Measurements from ENCODE around the gene SMIM5.
"Not testable (repeated sequence)": the region's sequence is repeated elsewhere in the genome, so short reads cannot be mapped to it uniquely, and the experiment has no call there.

SMIM5 gene, protein sequence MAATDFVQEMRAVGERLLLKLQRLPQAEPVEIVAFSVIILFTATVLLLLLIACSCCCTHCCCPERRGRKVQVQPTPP

DNA sequence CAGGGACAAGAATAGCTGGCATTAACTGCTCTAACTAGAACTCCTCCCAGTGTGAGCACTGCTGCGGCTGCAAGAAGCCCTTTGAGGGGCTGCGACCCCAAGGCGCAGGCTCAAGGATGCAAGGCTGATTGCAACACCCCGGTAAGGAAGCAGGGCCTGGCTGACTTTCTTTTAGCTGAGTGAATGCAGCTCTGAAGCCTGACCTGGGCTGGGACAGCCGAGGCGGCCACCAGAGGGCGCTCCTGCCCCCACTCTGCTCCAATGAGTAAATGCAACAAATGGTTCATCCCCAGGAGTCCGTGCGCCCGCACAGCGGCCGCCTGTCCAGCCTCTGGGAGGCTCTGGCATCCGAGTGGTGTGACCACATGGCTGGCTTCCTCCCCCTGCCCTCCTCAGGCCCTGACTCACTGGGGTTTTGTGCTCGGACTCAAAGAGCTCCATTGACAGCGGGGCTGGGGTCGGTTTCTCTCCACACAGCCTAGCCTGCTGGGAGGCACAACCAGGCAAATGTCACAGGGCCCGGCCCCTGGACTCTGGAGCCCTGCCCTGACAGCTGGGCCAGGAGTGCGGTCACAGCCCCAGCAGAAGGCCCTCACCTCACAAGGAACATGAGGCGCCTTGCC, at the start of gene SMIM5:
SMIM5 (plus strand) TSS at position 572 of the 623 bp plus-strand sequence. CDS start 6,768 bp downstream, outside the sequence.
- no peak for DNase-seq

GRCh38 chr17:75584849-75585175, 48.4 kb upstream of the SMIM5 start:
- DNase-seq = no peak

- DNase-seq = no peak
Measured at GRCh38 chr17:75587675-75588595, 45.3 kb upstream of the SMIM5 start, which contains the start of gene MYO15B. TSS of gene MYO15B (plus strand) at chr17:75587800. CDS start at chr17:75588058, 258 bp downstream.

DNA sequence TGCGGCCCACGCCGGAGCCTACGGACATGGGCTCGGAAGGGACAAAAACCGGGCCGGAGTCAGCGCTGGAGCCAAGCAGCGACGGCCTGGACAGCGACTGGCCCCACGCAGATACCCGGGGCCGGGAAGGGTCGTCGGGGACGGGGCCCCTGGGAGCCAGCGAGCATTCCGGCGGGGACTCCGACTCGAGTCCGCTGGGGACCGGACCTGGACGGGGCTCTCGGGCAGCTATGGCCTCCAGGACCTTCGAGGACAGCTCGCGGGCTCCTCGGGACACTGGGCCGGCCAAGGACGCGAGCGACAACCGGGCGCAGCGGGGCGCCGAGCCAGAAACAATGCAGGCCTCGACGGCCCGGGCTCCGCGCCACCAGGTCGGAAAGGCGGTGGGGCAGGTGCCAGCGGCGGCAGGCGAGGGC, 44.6 kb upstream of the SMIM5 start:
- no peak for DNase-seq

DNA sequence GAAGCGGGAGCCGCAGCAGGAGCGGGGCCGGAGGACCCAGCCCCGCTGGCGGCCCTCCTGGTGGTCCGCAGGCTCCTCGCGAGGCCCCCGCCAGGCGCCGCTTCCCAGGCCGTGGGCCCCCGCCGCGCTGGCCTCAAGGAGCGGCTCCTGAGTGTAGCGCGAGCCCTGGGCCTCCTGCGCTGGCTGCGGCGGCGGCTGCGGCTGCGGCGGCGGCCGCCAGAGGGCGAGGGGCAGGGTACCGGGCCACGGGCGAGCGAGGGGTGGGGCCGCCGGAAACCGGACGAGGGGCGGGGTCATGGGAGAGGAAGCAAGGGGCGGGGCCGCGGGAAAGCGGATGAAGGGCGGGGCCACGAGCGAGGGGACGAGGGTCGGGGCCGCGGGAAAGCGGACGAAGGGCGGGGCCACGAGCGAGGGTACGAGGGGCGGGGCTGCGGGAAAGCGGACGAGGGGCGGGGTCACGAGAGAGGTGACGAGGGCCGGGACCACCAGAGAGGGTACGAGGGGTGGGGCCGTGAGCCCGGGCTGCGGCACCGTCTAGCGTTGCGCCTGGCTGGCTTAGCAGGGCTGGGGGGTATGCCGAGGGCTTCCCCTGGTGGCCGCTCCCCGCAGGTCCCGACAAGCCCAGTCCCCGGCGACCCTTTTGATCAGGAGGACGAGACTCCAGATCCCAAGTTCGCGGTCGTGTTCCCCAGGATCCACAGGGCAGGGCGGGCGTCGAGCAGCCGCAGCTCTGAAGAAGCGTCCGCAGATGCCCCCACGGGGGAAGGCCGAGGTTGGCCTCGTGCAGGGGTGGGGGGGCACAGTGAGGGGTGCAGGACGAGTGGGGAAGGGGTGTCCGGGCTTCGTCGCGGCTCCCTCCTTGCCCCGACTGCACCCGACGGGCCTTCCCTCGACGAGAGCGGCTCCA, 44.0 kb upstream of the SMIM5 start:
- DNase-seq = peak; percentile 80

GRCh38 chr17:75589919-75590303, 43.3 kb upstream of the SMIM5 start:
- DNase-seq = no peak

DNA sequence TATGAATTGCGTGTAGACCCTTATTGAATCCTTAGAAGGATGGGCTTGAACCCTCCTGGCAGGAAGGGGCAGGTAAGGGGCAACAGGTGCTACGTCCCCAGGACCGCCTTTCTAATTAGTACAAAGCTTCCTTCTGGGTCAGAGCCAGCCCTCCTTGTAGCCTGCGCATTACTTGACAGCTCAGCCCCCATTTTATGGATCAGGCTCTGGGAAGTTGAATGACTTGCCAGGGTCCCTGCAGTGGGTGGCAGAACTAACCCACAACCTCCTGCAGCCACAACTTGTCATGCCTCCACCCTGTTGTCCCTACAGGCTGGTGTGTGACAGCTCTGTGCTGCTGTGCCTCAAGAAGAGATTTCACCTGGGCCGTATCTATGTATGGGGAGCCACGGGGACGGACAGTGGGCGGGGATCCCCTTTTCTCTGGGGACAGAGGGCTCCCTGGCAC, 42.9 kb upstream of the SMIM5 start:
- no peak for DNase-seq

DNA sequence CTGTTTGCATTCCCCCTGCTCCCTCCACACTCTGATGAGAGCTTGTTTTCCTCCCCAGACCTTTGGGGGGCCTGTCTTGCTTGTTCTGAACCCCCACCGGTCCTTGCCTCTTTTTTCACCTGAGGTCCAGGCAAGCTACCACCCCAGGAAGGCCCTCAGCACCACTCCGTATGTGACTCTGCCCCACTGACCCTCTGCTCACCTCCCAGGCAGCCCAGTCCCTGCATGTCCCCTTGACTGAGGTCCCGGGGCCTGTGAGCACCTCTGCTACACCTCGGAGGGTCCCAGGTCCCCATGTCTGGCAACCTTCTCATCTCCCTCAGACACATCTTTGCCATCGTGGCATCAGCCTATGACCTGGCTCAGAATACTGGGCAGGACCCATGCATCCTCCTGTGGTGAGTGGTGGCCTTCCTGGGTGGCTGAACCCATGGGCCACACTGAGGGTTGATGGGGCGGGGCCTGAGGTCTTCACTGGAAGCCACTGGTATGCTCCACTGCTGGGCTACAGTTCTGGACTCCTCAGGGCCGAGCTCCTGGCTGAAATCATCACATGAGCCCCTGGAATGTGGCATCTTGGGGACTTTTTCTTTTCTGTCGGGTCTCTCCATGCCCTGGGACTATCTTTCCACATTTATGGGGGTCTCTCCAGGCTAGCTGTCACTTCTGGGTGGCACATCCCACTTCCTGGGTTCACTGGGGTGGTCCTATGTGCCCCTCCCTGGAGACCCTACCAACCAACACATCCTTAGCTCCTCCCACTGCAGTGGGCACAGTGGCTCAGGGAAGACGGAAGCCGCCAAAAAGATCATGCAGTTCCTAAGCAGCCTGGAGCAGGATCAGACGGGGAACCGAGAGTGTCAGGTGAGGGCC, 42.1 kb upstream of the SMIM5 start:
- no peak for DNase-seq

DNA sequence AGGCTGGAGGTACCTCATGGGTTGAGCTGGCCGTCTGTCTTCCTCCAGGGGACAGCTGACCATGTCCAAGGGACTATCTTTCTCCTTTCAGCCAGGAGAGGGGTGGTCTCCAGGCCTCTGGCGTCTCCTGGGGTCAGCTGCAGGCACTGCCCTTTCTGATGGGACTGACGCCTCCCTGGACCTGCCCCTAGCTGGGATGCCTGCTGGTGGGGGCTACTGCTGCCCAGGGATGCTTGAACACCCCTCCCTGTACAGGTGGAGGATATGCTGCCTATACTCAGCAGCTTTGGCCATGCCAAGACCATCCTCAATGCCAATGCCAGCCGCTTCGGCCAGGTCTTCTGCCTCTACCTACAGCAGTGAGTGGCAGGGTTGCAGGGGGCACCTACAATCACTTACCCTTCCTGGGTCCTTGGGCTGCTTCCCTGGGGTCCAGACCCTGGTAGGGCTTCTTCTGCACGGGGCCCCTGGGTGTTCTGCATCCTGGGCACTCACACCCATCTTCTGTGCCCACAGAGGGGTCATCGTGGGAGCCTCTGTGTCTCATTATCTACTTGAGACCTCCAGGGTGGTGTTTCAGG, 41.4 kb upstream of the SMIM5 start:
- no peak for DNase-seq

DNA sequence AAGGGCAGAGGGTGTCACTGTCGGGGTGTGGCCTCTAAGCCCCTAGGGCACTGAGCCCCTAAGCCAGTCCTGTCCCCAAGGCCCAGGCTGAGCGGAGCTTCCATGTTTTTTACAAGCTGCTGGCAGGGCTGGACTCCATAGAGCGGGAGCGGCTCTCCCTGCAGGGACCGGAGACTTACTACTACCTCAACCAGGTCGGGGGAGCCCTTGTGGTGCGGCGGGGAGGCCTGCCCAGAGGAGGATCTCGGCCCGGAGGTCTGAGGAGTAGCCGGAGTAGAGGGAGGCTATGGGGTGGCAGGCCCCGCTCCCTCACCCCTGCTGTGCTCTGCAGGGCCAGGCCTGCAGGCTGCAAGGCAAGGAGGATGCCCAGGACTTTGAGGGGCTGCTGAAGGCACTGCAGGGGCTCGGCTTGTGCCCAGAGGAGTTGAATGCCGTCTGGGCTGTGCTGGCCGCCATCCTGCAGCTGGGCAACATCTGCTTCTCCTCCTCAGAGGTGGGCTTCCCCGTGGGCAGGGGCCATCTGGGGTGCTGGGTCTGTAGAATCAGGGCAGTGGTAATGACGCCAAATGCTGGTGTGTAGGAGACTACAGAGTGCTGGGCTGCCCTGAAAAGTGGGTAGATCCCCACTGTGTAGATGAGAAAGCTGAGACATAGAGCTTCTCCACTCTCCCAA, 40.8 kb upstream of the SMIM5 start:
- no peak for DNase-seq

DNA sequence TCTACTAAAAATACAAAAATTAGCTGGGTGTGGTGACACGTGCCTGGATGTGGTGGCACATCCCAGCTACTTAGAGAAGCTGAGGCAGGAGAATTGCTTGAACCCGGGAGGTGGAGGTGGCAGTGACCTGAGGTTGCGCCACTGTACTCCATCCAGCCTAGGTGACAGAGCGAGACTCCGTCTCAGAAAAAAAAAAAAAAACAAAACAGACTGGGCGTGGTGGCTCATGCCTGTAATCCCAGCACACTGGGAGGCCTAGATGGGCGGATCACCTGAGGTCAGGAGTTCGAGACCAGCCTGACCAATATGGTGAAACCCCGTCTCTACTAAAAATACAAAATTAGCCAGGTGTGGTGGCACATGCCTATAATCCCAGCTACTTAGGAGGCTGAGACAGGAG, 39.8 kb upstream of the SMIM5 start:
- not testable (repeated sequence) for DNase-seq

GRCh38 chr17:75594499-75595283, 38.5 kb upstream of the SMIM5 start:
- no peak for DNase-seq

DNA sequence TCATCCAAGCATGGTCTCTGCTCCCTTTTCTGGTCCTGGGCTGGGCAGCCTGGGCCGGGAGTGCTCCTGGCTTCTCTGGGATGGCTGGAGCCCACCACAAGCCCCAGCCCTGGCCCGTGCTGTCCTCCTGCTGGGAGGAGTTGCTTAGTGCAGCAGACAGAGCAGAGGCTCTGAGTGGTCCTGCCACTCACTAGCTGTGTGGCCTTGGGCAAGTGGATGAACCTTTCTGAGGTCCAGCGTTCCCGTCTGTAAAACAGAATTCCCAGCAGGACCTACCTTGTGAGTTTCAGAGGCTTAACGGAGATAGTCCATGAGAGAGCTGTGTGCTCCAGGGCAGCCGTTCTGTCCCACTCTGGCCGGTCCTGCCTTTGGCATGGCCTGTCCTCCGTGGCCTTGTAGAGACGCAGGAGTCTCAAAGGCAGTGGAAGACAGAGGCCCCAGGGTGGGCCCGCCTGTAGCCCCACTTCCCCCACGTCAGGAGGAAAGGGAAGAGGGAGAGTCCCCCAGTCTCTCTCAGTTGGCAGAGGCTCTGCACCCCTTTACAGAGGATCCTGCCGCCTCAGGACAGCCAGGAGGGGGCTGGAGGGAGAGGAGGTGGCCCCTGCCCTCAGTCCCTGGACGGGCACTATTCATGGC, 37.8 kb upstream of the SMIM5 start:
- no peak for DNase-seq

GRCh38 chr17:75595920-75596313, 37.3 kb upstream of the SMIM5 start:
- no peak for DNase-seq

DNA sequence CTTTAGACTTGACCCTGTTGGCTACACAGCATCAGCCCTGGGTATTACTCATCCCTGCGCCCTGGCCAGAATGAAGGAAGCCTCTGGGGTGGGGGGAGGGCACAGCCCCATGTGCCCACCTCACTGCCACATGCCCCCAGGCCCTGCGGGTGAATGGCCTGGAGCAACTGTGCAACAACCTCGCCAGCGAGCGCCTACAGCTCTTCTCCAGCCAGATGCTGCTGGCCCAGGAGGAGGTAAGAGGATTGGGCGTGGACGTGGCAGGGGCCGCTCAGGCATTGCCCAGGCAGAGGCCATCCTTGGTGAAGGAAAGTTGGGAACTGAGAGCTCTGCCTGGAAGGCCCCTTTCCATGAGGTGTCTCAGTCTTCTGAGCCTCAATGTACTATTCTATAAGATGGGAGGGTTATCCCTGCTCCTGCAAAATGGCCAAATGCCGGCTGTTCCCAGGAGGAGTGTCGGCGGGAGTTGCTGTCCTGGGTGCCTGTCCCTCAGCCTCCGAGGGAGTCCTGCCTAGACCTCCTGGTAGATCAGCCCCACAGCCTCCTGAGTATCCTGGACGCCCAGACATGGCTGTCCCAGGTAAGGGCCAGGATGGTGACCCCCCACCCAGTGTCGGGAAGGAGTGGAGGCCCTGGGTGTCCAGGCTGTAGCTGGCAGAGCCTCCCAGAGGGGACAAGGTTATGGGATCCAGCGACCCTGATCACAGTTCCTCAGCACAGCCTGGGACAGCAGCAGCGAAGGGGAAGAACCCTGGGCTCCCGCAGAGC, 36.7 kb upstream of the SMIM5 start:
- no peak for DNase-seq

GRCh38 chr17:75601057-75601987, 31.9 kb upstream of the SMIM5 start:
- peak; percentile 71 for DNase-seq

DNA sequence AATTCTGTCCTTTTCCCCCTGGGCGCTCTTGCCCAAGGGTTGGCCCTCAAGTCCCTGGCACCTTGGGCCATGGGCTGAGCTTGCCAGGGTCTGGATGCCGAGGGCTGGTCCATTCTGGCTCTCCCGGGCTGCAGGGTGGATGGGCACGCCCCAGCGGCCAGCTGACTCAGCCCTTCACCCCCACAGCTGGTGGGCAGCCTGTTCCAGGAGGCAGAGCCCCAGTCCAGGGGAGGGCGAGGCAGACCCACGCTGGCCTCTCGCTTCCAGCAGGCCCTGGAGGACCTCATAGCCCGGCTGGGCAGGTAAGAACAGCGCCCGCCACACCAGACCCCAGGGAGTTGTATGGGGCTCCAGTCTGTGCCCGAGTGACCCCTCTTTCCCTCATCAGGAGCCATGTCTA, 30.6 kb upstream of the SMIM5 start:
- no peak for DNase-seq

GRCh38 chr17:75603123-75603522, 30.1 kb upstream of the SMIM5 start:
- no peak for DNase-seq
